NCI-H226 (cell line): Measurements from ENCODE around the gene DLX2.
"Not testable (repeated sequence)": the region's sequence is repeated elsewhere in the genome, so short reads cannot be mapped to it uniquely, and the experiment has no call there.

Source experiments
- DNase-seq: peaks from one replicate; pipeline ENCODE4 v3.0.0-alpha.2; 2015

The DLX2 gene

DNA sequence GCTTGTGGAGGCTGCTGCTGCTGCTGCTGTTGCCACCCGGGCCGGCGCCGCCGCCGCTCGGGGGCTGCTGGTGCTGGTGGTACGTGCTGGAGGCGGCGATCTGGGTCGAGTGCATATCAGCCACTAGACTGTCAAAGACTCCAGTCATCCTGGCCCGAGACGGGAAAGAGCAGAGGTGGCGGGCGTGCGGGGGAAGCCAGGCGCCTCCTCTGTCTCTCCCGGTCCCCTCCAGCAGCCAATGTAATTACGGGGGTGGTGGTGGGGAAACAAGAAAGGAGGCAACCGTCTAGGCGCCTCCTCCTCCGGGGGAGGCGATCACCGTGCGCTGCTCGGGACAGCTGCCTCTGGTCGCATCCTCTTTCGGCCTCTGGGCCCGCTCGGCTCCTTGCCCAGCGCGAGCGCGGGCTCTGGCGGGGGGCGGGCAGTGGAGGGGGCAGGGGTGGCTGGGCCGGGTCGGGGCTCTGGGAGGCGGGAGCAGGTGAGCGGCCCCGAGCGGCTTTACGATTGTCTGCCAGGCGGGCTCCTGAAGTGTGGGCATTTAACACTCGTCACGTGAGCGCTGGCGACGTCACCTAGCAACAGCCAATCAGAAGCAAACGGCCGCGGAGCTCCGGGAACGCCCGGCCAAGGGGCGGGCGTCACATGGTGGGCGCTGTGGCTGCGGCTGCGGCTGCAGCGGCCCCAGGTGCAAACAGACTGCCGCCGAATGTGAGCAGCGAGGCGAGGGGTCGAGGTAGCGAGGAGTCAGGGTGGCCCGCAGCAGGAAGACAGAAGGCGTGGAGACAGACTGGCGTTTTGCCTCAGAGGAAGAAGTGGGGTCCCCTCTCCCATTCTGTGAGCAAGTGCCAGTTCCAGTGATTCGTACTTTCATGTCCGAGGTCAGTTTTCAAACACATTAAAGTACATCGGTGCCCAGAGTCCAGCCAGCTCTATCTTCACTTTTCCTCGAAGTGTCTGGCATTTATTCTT, at the start of gene DLX2:
TSS of gene DLX2 (minus strand) at position 510 of the 969 bp plus-strand sequence. CDS start at position 148, 362 bp downstream.
- DNase-seq, result peak; percentile 88

DNA sequence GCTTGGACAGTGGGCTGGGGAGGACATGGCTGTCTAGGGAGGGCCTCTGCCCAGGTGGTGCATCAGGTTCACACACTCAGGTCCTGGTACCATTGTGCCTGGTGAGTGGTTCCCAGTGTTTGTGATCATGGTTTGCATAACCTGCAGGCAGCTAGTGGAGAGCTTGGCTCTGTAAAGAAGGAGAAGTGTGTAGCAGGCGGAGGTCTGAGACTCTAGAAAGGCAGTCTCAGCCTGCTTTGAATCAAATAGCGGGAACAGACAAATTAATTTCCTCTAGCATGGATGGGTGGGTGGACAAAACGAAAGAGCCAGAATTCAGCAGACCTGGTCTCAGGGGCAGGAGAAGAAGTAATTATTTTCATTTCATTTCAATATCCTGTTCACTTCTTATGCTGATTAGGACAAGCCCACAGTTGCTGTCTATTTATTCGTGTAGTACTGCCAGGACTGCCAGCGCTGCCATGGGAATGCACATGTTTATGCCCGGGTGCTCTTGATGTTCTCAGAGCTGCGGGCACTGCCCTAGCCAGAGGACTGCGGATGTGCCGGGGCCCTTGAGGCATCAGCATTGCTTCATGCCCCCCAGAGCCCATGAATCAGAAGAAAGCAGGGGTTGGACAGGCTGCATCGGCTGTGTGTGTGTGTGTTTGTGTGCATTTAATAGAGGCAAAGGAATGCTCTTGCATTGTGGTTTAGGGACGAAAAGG, 45.4 kb upstream of the DLX2 start:
- DNase-seq, result no peak

DNA sequence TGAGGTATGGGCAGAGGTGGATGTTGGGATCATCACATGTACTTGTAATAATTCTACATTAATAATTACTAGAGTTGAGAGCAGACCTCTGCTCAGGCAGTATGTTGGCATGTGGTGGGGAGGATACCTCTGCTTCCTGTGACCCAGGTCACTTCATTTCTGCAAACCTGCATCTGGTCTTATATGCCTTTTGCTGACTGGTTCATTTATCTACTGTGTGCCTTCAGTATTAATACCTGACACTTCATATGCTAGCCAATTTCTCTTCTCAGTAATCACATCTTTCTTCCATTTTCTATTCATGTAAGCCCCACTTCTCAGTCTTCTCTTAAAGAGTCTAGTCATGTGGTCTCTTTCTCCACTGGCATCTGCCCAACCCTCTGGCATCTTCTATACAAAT, 41.1 kb upstream of the DLX2 start:
- DNase-seq, result no peak

DNA sequence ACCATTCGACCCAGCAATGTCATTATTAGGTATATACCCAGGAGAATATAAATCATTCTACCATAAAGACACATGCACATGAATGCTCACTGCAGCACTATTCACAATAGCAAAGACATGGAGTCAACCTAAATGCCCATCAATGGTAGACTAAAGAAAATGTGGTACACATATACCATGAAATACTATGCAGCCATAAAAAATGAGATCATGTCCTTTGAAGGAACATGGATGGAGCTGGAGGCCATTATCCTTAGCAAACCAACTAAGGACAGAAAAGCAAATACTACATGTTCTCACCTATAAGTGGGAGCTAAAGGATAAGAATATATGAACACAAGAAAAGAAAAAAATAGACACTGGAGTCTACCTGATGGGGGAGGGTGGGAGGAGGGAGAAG, 36.0 kb upstream of the DLX2 start:
- not testable (repeated sequence) for DNase-seq

DNA sequence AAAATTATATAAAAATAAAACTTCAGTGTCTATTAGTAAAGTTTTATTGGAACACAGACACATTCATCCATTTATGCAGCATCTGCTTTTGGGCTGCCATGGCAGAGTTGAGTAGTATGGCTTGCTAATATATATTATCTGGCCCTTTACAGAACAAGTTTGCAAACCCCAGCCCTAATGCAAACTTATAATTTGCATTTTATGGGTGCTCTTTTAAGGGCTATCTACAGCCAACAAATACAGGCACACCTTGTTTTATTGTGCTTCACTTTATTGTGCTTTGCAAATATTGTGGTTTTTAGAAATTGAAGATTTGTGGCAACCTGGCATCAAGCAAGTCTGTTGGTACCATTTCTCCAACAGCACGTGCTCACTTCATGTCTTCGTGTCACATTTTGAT, 35.2 kb upstream of the DLX2 start:
- DNase-seq, result no peak

DNA sequence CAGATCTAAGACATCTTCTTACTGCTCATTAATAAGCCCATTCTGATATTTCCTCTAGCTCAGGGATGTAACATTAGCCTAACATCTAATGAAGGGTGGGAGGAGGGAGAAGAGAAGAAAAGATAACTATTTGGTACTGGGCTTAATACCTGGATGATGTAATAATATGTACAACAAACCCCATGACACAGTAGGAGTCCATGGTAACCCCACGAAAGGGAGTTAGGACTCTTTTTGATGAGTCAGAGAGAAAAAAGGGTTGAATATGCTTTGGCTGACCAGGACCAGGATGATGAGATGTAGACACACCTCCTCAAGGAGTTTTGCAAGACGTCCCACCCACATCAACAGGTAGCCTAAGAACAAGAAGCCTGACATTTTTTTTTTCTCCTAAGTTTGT, 34.4 kb upstream of the DLX2 start:
- DNase-seq, result peak; percentile 44

DNA sequence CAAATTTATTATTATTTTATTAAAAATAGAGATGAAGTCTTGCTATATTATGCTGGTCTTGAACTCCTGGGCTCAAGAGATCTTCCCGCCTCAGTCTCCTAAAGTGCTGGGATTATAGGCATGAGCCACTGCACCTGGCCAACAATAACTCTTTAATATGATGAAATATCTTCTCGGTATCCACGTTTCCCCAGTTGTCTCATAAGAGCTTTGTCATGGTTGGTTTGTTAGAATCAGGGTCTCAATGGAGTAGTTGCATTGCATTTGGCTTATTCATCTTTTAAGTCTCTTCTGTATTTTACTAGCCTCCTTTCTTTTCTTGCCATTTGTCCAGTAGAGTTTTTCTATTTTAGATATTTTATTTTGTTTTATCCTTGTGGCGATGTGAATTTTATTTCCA, 32.7 kb upstream of the DLX2 start:
- DNase-seq, result no peak

DNA sequence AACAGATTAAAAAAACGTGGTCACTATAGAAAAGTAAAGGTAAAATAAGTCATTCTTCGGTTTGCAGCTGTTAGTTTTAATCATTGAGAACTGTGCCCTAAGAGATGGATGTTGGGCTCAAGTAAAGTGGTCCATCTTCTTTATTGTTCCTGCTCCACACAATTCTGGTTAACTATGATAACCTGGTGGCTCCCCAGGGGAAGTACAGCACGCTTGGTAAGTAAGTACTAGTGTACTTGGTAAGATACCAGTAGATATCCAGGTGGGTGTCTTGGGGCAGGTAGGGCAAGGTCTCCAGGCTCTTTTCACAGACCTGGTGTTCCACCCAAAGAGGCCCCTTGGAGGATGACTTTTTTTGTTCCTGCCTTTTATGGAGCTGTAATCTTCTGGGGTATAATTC, 31.6 kb upstream of the DLX2 start:
- DNase-seq, result no peak

DNA sequence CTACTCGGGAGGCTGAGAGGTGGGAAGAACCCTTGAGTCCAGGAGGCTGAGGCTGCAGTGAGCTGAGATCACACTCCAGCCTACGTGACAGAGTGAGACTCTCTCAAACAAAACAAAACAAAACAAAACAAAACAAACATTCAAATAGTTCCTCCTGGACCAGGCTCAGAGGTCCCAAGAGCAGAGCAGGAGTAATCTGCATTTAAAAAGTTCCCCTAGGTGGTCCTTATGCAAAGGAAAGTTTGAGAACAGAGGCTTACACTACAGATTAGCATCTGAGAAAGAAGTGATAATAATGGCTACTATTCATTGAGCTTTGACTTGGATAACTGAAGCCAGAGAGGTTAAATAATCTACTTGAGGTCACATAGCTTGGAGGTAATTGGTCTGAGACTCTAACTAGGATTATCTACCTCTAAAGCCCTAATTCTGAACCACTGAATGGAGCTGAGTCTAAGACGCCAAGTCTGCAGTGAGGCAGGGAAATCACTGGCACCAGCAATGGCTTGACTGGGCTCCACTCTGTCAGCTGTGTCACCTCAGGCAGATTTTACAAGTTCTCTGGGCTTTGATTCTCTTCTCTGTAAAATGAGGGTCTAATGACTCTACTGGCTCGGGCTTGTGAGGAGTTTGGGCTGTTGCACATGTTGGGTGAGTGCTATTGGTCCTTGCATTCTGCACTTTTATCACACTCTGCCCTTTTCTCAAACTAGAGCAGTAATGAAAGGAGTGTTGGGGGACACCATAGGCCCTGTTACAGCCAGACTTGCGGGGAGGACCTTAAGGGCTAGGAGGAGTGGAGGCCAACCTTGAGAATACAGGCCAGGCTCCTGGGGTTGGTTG, 29.2 kb upstream of the DLX2 start:
- DNase-seq, result no peak

DNA sequence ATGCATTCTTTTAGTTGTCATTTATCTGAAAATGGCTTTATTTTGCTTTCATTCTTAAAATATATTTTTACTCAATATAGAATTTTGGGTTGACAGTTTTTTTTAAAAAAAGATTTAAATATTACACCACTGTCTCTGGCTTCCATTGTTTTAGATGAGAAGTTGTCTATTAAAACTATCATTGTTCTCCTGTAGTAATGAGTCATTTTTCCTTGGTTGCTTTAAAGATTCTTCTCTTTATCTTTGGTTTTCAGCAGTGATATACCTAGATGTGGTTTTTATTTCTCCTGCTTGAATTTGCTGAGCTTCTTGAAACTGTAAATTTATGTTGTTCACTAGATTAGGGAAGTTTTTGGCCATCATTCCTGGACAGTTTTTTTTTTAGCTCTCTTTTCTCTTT, 26.7 kb upstream of the DLX2 start:
- no peak for DNase-seq

DNA sequence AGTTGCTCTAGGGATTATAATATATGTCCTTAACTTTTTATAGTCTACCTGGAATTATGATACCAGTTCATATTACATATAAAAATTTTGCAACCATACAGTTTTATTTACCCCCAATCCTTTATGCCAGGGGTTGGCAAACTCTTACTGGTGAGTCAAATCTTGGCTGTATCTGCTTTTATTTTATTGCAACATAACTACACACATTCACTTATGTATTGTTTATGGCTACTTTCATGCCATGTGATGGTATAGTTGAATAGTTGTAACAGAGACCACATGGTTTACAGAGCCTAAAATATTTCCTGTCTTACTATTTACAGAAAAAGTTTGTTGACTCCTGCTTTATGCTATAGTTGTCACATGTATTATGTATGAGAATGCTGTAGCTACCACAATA, 25.8 kb upstream of the DLX2 start:
- DNase-seq, result no peak

DNA sequence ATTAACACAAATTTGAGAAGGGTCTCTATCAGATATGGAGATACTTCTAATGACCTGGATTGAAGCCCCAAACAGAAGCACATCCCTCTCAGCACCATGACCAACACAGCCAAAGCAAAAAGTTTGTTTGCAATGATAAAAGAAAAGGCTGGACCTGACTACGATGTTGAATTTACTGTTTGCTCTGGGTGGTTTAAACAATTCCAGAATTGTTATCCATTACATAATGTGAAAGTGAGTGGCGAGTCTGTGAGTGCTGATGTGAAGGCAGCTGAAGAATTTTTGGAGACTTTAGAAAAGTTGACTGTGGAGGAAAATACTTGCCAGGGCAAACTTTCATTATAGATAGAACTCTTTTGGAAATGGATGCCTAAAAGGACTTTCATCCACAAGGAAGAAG, 17.4 kb upstream of the DLX2 start:
- no peak for DNase-seq

DNA sequence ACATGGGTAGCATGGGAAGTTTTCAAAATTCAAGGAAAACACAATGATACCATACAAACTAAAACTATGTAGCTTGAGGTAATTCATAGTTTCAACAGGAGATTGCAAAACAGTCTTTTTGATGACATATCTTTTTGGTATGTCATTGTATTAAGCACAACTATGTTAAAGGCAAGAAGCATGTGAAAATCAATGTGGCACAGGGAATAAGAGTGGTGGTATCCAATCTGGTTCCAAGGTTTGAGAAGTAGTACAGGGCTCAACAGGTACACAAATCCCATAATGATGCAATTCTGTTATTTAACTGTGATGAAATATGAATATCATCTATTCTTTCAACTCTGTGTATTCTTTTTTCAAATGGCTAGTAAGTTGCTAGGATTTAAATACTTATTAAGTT, 16.4 kb upstream of the DLX2 start:
- DNase-seq, result peak; percentile 69

DNA sequence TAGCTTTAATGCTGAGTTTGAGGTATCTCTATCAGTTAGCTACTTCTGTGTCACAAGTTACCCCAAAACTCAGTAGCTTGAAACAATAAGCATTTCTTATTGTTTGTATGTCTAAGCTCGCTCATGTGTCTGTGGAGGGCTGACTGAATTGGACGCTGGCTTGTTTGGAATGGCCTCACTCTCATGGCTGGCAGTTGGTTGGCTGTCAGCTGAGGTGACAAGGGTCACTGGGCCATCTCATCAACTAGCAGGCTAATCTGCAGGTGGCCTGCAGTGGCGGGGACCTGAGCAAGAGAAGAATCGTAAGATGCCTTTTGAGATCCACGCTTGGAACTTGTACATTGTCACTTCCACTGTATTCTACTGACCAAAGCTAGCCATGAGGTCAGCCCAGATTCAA, 13.4 kb upstream of the DLX2 start:
- no peak for DNase-seq

DNA sequence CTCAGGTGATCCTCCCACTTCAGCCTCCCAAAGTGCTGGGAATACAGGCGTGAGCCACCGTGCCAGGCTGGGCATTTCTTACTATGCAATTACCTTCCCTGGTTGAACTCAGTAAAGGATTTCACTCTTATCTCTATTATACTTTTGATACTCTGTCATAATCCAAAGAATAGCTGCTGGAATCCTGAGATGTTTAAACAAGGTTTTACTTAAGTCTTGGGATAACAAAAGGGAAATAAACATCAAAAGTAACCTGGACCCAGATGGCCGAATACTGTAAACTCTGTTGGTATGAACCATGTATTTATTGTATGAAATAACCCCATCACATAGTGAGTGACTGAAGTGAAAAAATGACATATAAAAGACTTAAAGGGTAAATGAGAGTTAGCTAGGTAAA, 11.9 kb upstream of the DLX2 start:
- no peak for DNase-seq

DNA sequence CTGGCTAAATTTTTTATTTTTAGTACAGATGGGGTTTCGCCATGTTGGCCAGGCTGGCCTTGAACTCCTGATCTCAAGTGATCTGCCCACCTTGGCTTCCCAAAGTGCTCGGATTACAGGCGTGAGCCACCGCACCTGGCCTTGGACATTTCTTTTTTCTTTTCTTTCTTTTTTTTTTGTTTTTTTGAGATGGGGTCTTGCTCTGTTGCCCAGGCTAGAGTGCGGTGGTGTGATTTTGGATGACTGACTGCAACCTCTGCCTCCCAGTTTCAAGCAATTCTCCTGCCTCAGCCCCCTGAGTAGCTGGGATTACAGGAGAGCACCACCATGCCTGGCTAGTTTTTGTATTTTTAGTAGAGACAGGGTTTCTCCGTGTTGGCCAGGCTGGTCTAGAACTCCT, 11.5 kb upstream of the DLX2 start:
- not testable (repeated sequence) for DNase-seq

DNA sequence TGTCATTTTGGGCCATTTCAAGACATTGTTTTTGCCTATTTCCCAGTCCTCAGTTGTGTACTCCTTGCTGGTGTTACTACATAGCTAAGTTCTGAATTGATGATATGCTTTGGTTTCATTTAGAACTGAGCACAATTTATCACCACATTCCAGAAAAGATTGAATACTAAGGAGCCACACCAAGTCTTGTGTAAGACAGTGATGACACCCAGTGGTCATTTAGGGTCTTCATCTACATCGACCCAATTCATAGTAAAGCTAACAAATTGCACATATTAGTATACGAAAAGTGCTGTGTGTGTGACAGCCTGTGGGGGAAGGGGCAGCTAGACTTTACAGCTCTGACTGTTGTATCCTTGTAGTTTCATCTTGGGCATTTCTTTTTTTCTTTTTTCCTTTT, 10.9 kb upstream of the DLX2 start:
- peak; percentile 20 for DNase-seq

DNA sequence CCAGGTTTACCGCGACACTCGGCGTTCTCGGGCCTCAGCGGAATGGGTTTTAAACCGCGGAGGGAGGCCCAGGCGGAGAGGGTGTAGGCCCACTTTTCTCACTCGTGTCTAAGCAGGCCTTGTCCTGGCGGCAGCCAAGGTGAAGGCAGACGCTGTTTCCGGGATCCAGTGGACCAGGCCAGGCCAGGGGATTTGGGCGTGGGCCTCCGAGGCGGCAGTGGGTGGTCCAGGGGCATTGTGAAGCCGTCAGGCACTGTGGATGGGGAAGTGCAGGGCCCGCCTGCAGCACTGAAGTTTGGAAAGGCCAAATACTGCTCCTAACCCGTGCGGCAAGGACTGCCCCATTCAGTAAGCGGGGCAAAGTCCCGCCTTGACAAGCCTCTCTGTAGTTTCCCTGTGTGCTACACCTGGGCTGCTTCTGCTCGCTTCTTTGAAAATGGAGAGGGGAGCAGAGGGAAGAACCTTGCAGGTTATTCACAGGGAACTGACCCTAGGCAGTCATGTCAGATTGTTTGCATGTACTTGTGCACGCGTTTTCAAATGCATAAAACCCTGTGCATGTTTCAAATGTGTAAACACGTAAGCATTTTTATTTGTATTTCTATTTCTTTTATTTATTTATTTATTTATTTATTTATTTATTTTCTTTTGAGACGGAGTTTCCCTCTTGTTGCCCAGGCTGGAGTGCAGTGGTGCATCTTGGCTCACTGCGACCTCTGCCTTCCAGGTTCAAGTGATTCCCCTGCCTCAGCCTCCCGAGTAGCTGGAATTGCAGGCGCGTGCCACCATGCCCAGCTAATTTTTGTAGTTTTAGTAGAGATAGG, 7.5 kb upstream of the DLX2 start:
- DNase-seq, result no peak

DNA sequence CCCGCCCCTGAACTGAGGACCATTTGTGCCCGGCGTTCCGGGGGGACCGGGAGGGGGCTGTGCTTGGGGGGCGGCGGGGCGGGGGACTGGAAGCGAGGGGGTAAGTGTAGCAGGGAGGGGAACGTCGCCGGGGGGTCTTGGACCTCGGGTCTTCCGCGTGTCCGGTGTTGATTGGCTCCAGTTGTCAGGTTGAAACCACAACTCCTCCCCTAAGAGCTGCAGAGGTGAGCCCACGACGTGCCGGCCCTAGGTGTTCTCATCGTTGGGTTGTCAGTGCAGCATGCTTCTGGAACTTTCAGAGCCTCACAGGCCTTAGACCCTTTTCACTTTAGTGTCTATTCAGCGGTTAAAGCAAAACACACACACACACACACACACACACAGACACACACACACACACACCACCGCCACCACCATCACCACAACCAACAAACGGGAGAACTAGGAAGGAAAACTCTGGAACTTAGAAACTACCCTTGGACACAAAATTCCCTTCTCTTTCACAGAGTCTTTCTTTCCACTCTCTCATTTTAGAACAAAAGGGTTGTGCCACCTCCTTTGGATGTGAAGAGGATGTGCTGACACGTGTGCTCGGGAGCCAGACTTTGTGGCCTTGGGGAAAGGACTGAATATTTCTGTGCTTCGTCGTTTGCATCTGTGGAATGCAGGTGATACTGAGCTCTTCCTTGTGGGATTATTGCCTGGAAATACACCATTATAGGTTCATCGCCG, 6.7 kb upstream of the DLX2 start:
- no peak for DNase-seq

DNA sequence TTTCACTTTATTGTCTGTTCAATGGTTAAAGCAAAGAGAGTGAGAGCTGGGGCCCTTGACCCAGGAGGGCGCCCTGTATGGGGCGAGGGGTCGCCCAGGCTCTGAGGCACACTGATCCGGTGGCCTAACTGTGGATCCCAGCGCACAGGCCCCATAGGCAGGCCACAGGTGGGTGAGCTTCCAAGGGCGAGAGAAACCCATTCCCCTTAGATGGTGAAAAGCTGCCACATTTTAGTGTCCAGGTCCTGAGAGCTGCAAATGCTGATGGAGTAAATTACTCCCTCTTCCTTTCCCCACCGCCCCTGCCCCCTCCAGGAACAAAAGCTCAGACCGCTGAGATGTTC, 5.9 kb upstream of the DLX2 start:
- DNase-seq, result no peak

DNA sequence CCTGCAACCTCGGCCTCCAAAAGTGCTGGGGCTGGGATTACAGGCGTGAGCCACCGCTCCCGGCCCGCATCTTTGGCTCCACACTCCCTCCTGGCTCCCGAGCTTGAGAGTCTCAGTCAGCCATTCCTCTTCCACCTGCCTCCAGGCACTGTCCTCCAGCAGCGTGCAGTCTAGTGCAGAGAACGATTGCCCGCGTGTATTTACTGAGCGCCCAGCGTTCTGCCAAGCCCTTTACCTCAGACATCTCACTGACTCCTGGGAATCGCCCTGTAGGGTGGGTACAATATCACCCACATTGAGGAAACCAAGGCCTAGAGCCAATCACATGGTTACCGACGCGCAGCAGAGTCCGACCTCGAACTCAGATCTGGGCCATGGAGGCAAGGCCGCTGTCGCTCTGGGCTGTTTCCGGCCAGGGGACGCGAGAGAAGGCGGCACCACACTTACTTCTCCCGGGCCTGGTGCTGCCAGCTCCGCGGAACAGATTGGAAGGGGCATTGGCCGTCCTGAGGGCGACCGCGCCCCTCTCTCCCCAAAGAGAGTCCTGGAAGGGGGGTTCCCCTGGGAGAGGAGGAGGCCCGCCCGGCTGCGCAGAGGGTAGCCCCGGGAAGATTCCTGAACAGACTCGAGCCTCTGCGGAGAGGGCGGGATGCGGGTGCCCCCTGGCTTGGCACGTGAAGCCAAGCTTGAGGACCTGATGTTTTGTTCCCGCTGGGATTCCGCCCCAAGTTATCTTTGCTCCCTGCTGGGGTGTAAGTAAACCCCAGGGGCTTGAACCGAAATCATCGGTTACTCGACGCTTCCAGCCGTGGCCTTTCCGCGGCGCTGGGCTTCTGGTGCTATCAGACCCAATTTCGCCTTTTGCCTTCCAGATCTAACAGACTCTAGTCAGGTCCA, 5.2 kb upstream of the DLX2 start:
- no peak for DNase-seq
